CD4-positive, alpha-beta memory T cell (primary cell): ENCODE data around the gene D2HGDH. TPM values are rescaled to one million over a fixed set of nuclear protein-coding genes. Genes with fewer than 3 reads are reported as not detected.
"Not testable (repeated sequence)": the region's sequence is repeated elsewhere in the genome, so short reads cannot be mapped to it uniquely, and the experiment has no call there.

Source experiments
- CTCF ChIA-PET: fragments of 350-600 bp; sonication (Branson Sonifier 250); formaldehyde crosslinking; loops from one replicate; lab custom pipeline; 2021; ENCODE audit warnings: inconsistent platforms; ENCODE audit not compliant: partially characterized antibody; lab: Charles Lee
- POLR2A ChIA-PET: fragments of 350-600 bp; sonication (Branson Sonifier 250); formaldehyde crosslinking; loops from one replicate; lab custom pipeline; 2021; ENCODE audit not compliant: partially characterized antibody; lab: Charles Lee
- DNase-seq, 5 donors: peaks; one replicate each; pipeline versions ENCODE4 v3.0.0 to v3.0.0-alpha.2; 2020 to 2022; ENCODE audit warnings: mixed read lengths in 1 of 5
- H3K27ac ChIP-seq: one replicate; pipeline ENCODE4 v1.7.0; 2013; ENCODE audit warnings: low read depth, low read length
- H3K27me3 ChIP-seq: 2 replicates; pipeline ENCODE4 v1.7.0; 2013; ENCODE audit warnings: mild to moderate bottlenecking, low read length, moderate library complexity; ENCODE audit not compliant: insufficient read depth
- H3K36me3 ChIP-seq: 2 replicates; pipeline ENCODE4 v1.7.0; 2013; ENCODE audit warnings: mild to moderate bottlenecking, low read length, moderate library complexity; ENCODE audit not compliant: insufficient read depth
- H3K4me1 ChIP-seq: 2 replicates; pipeline ENCODE4 v1.7.0; 2013; ENCODE audit warnings: mild to moderate bottlenecking, low read length, moderate library complexity; ENCODE audit not compliant: insufficient read depth
- H3K4me3 ChIP-seq, 2 donors: one replicate each; pipeline ENCODE4 v1.7.0; 2013; ENCODE audit warnings: low read length in 2 of 2, mild to moderate bottlenecking in 1 of 2
- H3K9me3 ChIP-seq, 2 donors: one replicate each; pipeline ENCODE4 v1.7.0; 2013; ENCODE audit warnings: low read length in 2 of 2, control low read depth in 1 of 2; ENCODE audit not compliant: control insufficient read depth in 1 of 2
- H3K27ac Mint-ChIP-seq, 7 donors: one replicate each; pipeline ENCODE4 v1.8.0; 2020 to 2021; ENCODE audit warnings: mixed read lengths in 7 of 7, mild to moderate bottlenecking in 6 of 7, inconsistent platforms in 3 of 7, moderate library complexity in 3 of 7
- H3K27me3 Mint-ChIP-seq, 2 donors: one replicate each; pipeline ENCODE4 v1.8.0; 2020 to 2021; ENCODE audit warnings: mixed read lengths in 2 of 2
- H3K36me3 Mint-ChIP-seq, 2 donors: one replicate each; pipeline ENCODE4 v1.8.0; 2020 to 2021; ENCODE audit warnings: mixed read lengths in 2 of 2, inconsistent platforms in 1 of 2, mild to moderate bottlenecking in 1 of 2
- H3K4me1 Mint-ChIP-seq, 4 donors: one replicate each; pipeline ENCODE4 v1.8.0; 2020 to 2021; ENCODE audit warnings: mixed read lengths in 4 of 4, mild to moderate bottlenecking in 1 of 4
- H3K4me3 Mint-ChIP-seq, 8 donors: one replicate each; pipeline ENCODE4 v1.8.0; 2020 to 2021; ENCODE audit warnings: mixed read lengths in 8 of 8, mild to moderate bottlenecking in 7 of 8, moderate library complexity in 6 of 8, inconsistent platforms in 3 of 8
- H3K9me3 Mint-ChIP-seq, 8 donors: one replicate each; pipeline ENCODE4 v1.8.0; 2020 to 2021; ENCODE audit warnings: mixed read lengths in 8 of 8, mild to moderate bottlenecking in 5 of 8, inconsistent platforms in 3 of 8, moderate library complexity in 1 of 8
- intact Hi-C: fragments of 100-400 bp; cut with micrococcal nuclease; formaldehyde crosslinking; loops from one replicate; pipeline ENCODE4 v1.15.1; 2023
- polyA plus RNA-seq, 2 donors: library from polyadenylated mRNA; unstranded; fragments of 300-500 nt; fragmentation: Illumina TruSeq; gene quantifications; one replicate each; pipeline ENCODE4 v1.2.3, GENCODE V29; 2021
- total RNA-seq, 2 experiments: library from RNA; stranded (reverse); gene quantifications; one replicate each; pipeline ENCODE4 v1.2.3, GENCODE V29; 2021

Gene D2HGDH
- total and polyA plus RNA-seq, 4 experiments from 2014 or later = 0.93 to 53.9 (median 27.3) TPM

- no peak for DNase-seq
- Mint-ChIP-seq H3K27me3 (no peaks in the 10 kb centered on the region), H3K27ac (peak overlapping the region in 1 of 7 donors; percentile 33), H3K9me3 (no peaks in the 10 kb centered on the region), H3K4me1 (peaks cover 0 to 12% (median 9%) of the 10 kb centered on the region in 4 donors), H3K4me3 (no peak overlapping the region), H3K36me3 (no peaks in the 10 kb centered on the region)
- no peaks in the 10 kb centered on the region for H3K4me1 ChIP-seq
- H3K36me3 ChIP-seq = no peaks in the 10 kb centered on the region
- intact Hi-C loops = no loop called here
- no peaks in the 10 kb centered on the region for H3K27me3 ChIP-seq
- H3K27ac ChIP-seq = no peak overlapping the region
- H3K9me3 ChIP-seq = no peaks in the 10 kb centered on the region
- POLR2A ChIA-PET = no interaction called here
- CTCF ChIA-PET = interaction anchor here (1.2 kb wide), 1 partner anchor 91 kb away, joined by 3 read pairs; no protein-coding TSS in a partner anchor
- H3K4me3 ChIP-seq = no peak overlapping the region
Observed at GRCh38 chr2:241788135-241788534, 53.7 kb downstream of the D2HGDH start.

GRCh38 chr2:241788572-241788971 is 54.1 kb downstream of the D2HGDH start:
- Mint-ChIP-seq H3K9me3 (no peaks in the 10 kb centered on the region), H3K27ac (peak overlapping the region in 3 of 7 donors; percentile 33 to 76 (median 35)), H3K27me3 (no peaks in the 10 kb centered on the region), H3K36me3 (no peaks in the 10 kb centered on the region), H3K4me1 (peaks cover 1 to 12% (median 9%) of the 10 kb centered on the region in 4 donors), H3K4me3 (no peak overlapping the region)
- H3K9me3 ChIP-seq = no peaks in the 10 kb centered on the region
- H3K27ac ChIP-seq = no peak overlapping the region
- no peaks in the 10 kb centered on the region for H3K36me3 ChIP-seq
- intact Hi-C loops = no loop called here
- no peak for DNase-seq
- no peak overlapping the region for H3K4me3 ChIP-seq
- ChIA-PET CTCF (interaction anchor here (1.2 kb wide), 1 partner anchor 90 kb away, joined by 3 read pairs; no protein-coding TSS in a partner anchor), POLR2A (no interaction called here)
- H3K4me1 ChIP-seq = no peaks in the 10 kb centered on the region
- no peaks in the 10 kb centered on the region for H3K27me3 ChIP-seq

GRCh38 chr2:241791385-241791784 is 57.0 kb downstream of the D2HGDH start:
- H3K4me1 ChIP-seq, H3K36me3 Mint-ChIP-seq, H3K4me3 Mint-ChIP-seq, H3K27me3 Mint-ChIP-seq, CTCF ChIA-PET, H3K36me3 ChIP-seq, H3K9me3 ChIP-seq, H3K4me3 ChIP-seq, H3K9me3 Mint-ChIP-seq, intact Hi-C loops, POLR2A ChIA-PET, H3K27ac Mint-ChIP-seq, DNase-seq, H3K27me3 ChIP-seq, H3K27ac ChIP-seq: not testable (repeated sequence)
- H3K4me1 Mint-ChIP-seq = peaks cover 1 to 12% (median 9%) of the 10 kb centered on the region in 4 donors

- no peak for DNase-seq
- H3K9me3 ChIP-seq = no peaks in the 10 kb centered on the region
- CTCF ChIA-PET = no interaction called here
- H3K27me3 Mint-ChIP-seq = no peaks in the 10 kb centered on the region
- POLR2A ChIA-PET = no interaction called here
- H3K4me1 ChIP-seq = no peaks in the 10 kb centered on the region
- H3K4me3 ChIP-seq = no peak overlapping the region
- peaks cover 1 to 8% (median 4%) of the 10 kb centered on the region in 4 donors for H3K4me1 Mint-ChIP-seq
- no peak overlapping the region for H3K27ac ChIP-seq
- H3K27me3 ChIP-seq = no peaks in the 10 kb centered on the region
- H3K27ac Mint-ChIP-seq = peak overlapping the region in 1 of 7 donors; percentile 0
- H3K36me3 ChIP-seq = no peaks in the 10 kb centered on the region
- no peaks in the 10 kb centered on the region for H3K36me3 Mint-ChIP-seq
- no peaks in the 10 kb centered on the region for H3K9me3 Mint-ChIP-seq
- intact Hi-C loops = no loop called here
- no peak overlapping the region for H3K4me3 Mint-ChIP-seq
Observed at GRCh38 chr2:241793385-241793784, 59.0 kb downstream of the D2HGDH start.

- Histone ChIP-seq H3K27me3 (no peaks in the 10 kb centered on the region), H3K4me1 (no peaks in the 10 kb centered on the region), H3K4me3 (no peak overlapping the region), H3K9me3 (no peaks in the 10 kb centered on the region), H3K36me3 (no peaks in the 10 kb centered on the region), H3K27ac (no peak overlapping the region)
- H3K4me1 Mint-ChIP-seq = peaks cover 0 to 1% (median 0%) of the 10 kb centered on the region in 4 donors
- intact Hi-C loops = no loop called here
- H3K27me3 Mint-ChIP-seq = no peaks in the 10 kb centered on the region
- H3K36me3 Mint-ChIP-seq = no peaks in the 10 kb centered on the region
- H3K27ac Mint-ChIP-seq = no peak overlapping the region
- no peak overlapping the region for H3K4me3 Mint-ChIP-seq
- DNase-seq = no peak
- POLR2A ChIA-PET = interaction anchor here (0.7 to 1.0 kb wide), 2 partner anchors 32 to 60 kb away, joined by 3 read pairs; partner anchors contain the start of gene D2HGDH
- CTCF ChIA-PET = no interaction called here
- no peaks in the 10 kb centered on the region for H3K9me3 Mint-ChIP-seq
Observed at GRCh38 chr2:241794250-241794823, 59.9 kb downstream of the D2HGDH start.

GRCh38 chr2:241795021-241795999 is 60.9 kb downstream of the D2HGDH start:
- no peak overlapping the region for H3K4me3 Mint-ChIP-seq
- no peak for DNase-seq

GRCh38 chr2:241796209-241796608 is 61.8 kb downstream of the D2HGDH start:
- H3K27me3 Mint-ChIP-seq = no peaks in the 10 kb centered on the region
- Histone ChIP-seq H3K27me3 (no peaks in the 10 kb centered on the region), H3K4me1 (no peaks in the 10 kb centered on the region), H3K9me3 (no peaks in the 10 kb centered on the region), H3K4me3 (no peak overlapping the region), H3K27ac (no peak overlapping the region), H3K36me3 (no peaks in the 10 kb centered on the region)
- no peak overlapping the region for H3K4me3 Mint-ChIP-seq
- no peak for DNase-seq
- peaks cover 0 to 2% (median under 1%) of the 10 kb centered on the region in 4 donors for H3K4me1 Mint-ChIP-seq
- intact Hi-C loops = no loop called here
- H3K27ac Mint-ChIP-seq = peak overlapping the region in 1 of 7 donors; percentile 50
- H3K36me3 Mint-ChIP-seq = no peaks in the 10 kb centered on the region
- ChIA-PET POLR2A (no interaction called here), CTCF (interaction anchor here (1.5 kb wide), 1 partner anchor 82 kb away, joined by 3 read pairs; no protein-coding TSS in a partner anchor)
- no peaks in the 10 kb centered on the region for H3K9me3 Mint-ChIP-seq

More at GRCh38 chr2:241795021-241795999, 60.9 kb downstream of the D2HGDH start:
- H3K27ac Mint-ChIP-seq = no peak overlapping the region
- CTCF ChIA-PET = interaction anchor here (1.5 kb wide), 1 partner anchor 83 kb away, joined by 3 read pairs; no protein-coding TSS in a partner anchor
- no peaks in the 10 kb centered on the region for H3K36me3 Mint-ChIP-seq
- H3K9me3 Mint-ChIP-seq = no peaks in the 10 kb centered on the region
- H3K27ac ChIP-seq = no peak overlapping the region
- no peaks in the 10 kb centered on the region for H3K27me3 ChIP-seq
- no peaks in the 10 kb centered on the region for H3K4me1 ChIP-seq
- intact Hi-C loops = no loop called here
- H3K27me3 Mint-ChIP-seq = no peaks in the 10 kb centered on the region
- no peaks in the 10 kb centered on the region for H3K9me3 ChIP-seq
- H3K4me3 ChIP-seq = no peak overlapping the region
- POLR2A ChIA-PET = interaction anchor here (0.7 to 1.0 kb wide), 2 partner anchors 33 to 61 kb away, joined by 3 read pairs; partner anchors contain the start of gene D2HGDH
- H3K4me1 Mint-ChIP-seq = peaks cover 0 to 1% (median 0%) of the 10 kb centered on the region in 4 donors
- H3K36me3 ChIP-seq = no peaks in the 10 kb centered on the region
